Measurements from ENCODE around the gene SLC38A10. TPM values are rescaled to one million over a fixed set of nuclear protein-coding genes. Genes with fewer than 3 reads are reported as not detected.

SLC38A10 gene
- total and polyA plus RNA-seq, 2 of the 13 experiments (the other 11 are each of a cell fraction or from before 2014, with no cell fraction given), result 23.4 to 55.8 TPM

- no peak for TF ChIP-seq UBTF (CRISPR knock-in tag; IDR thresholded peaks at IDR 0.05)
- TF ChIP-seq, protein P1, sequence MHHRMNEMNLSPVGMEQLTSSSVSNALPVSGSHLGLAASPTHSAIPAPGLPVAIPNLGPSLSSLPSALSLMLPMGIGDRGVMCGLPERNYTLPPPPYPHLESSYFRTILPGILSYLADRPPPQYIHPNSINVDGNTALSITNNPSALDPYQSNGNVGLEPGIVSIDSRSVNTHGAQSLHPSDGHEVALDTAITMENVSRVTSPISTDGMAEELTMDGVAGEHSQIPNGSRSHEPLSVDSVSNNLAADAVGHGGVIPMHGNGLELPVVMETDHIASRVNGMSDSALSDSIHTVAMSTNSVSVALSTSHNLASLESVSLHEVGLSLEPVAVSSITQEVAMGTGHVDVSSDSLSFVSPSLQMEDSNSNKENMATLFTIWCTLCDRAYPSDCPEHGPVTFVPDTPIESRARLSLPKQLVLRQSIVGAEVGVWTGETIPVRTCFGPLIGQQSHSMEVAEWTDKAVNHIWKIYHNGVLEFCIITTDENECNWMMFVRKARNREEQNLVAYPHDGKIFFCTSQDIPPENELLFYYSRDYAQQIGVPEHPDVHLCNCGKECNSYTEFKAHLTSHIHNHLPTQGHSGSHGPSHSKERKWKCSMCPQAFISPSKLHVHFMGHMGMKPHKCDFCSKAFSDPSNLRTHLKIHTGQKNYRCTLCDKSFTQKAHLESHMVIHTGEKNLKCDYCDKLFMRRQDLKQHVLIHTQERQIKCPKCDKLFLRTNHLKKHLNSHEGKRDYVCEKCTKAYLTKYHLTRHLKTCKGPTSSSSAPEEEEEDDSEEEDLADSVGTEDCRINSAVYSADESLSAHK (CRISPR knock-in tag; IDR thresholded peaks at IDR 0.05; ENCODE audit: borderline replicate concordance), result no peak
- no peak for TF ChIP-seq ZFY (CRISPR knock-in tag; IDR thresholded peaks at IDR 0.05)
- TF ChIP-seq ZSCAN20 (CRISPR knock-in tag; IDR thresholded peaks at IDR 0.05; ENCODE audit: borderline replicate concordance), result no peak
- TF ChIP-seq, protein P2, sequence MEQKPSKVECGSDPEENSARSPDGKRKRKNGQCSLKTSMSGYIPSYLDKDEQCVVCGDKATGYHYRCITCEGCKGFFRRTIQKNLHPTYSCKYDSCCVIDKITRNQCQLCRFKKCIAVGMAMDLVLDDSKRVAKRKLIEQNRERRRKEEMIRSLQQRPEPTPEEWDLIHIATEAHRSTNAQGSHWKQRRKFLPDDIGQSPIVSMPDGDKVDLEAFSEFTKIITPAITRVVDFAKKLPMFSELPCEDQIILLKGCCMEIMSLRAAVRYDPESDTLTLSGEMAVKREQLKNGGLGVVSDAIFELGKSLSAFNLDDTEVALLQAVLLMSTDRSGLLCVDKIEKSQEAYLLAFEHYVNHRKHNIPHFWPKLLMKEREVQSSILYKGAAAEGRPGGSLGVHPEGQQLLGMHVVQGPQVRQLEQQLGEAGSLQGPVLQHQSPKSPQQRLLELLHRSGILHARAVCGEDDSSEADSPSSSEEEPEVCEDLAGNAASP (CRISPR knock-in tag; IDR thresholded peaks at IDR 0.05; ENCODE audit: borderline replicate concordance), result no peak
- 0 out of 2 replicates have a peak, but pooled peaks have one; percentile 20 for TF ChIP-seq ZNF891 (CRISPR knock-in tag; IDR thresholded peaks at IDR 0.05)
- no peak for TF ChIP-seq SMYD3 (CRISPR knock-in tag; IDR thresholded peaks at IDR 0.05)
- TF ChIP-seq SKIL (CRISPR knock-in tag; IDR thresholded peaks at IDR 0.05; ENCODE audit: borderline replicate concordance), result no peak
- no peak for TF ChIP-seq FLYWCH1 (CRISPR knock-in tag; IDR thresholded peaks at IDR 0.05)
- no peak for TF ChIP-seq DNMT3B (CRISPR knock-in tag; conservative IDR thresholded peaks at IDR 0.05)
- no peak for TF ChIP-seq TRIM24 (CRISPR knock-in tag; IDR thresholded peaks at IDR 0.05)
- TF ChIP-seq, protein P3, sequence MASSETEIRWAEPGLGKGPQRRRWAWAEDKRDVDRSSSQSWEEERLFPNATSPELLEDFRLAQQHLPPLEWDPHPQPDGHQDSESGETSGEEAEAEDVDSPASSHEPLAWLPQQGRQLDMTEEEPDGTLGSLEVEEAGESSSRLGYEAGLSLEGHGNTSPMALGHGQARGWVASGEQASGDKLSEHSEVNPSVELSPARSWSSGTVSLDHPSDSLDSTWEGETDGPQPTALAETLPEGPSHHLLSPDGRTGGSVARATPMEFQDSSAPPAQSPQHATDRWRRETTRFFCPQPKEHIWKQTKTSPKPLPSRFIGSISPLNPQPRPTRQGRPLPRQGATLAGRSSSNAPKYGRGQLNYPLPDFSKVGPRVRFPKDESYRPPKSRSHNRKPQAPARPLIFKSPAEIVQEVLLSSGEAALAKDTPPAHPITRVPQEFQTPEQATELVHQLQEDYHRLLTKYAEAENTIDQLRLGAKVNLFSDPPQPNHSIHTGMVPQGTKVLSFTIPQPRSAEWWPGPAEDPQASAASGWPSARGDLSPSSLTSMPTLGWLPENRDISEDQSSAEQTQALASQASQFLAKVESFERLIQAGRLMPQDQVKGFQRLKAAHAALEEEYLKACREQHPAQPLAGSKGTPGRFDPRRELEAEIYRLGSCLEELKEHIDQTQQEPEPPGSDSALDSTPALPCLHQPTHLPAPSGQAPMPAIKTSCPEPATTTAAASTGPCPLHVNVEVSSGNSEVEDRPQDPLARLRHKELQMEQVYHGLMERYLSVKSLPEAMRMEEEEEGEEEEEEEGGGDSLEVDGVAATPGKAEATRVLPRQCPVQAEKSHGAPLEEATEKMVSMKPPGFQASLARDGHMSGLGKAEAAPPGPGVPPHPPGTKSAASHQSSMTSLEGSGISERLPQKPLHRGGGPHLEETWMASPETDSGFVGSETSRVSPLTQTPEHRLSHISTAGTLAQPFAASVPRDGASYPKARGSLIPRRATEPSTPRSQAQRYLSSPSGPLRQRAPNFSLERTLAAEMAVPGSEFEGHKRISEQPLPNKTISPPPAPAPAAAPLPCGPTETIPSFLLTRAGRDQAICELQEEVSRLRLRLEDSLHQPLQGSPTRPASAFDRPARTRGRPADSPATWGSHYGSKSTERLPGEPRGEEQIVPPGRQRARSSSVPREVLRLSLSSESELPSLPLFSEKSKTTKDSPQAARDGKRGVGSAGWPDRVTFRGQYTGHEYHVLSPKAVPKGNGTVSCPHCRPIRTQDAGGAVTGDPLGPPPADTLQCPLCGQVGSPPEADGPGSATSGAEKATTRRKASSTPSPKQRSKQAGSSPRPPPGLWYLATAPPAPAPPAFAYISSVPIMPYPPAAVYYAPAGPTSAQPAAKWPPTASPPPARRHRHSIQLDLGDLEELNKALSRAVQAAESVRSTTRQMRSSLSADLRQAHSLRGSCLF (CRISPR knock-in tag; IDR thresholded peaks at IDR 0.05; ENCODE audit: borderline replicate concordance), result no peak
- TF ChIP-seq MTA3 (CRISPR knock-in tag; IDR thresholded peaks at IDR 0.05), result no peak
- TF ChIP-seq ZSCAN31 (CRISPR knock-in tag; IDR thresholded peaks at IDR 0.05; ENCODE audit: low read depth), result no peak
These were observed 94.2 kb downstream of the SLC38A10 start (continued) for GRCh38 chr17:81200695-81201580.

Measured in HepG2 (cell line).